ENCODE measurements around the gene TBC1D16. TPM values are rescaled to one million over a fixed set of nuclear protein-coding genes. Genes with fewer than 3 reads are reported as not detected.
A peak's percentile ranks its signal among the peaks of the same experiment; 100 is the strongest.

TBC1D16 gene
- total RNA-seq, 3 donors from 2014 or later: 10.9 to 23.4 (median 22.1) TPM

DNA sequence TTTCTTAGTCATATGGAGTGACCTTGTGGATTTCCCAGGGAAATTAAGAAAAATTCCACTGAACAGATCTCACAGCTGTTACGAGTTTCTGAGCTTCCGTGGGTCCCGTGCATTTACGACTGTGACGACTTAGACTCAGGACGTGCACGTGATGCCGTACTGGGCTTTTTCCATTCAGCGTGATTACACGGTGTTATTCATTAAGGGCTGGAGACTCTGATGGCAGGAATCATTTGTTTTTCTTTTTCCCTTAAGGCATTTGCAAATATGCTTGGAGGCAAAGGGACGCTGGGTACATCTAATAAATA is 57.2 kb downstream of the TBC1D16 start:
- intact Hi-C loops (cut with DNase I, micrococcal nuclease): no loop called here
- ATAC-seq (no peak), DNase-seq (peak in 1 of 3 donors; percentile 7)
- Histone ChIP-seq H3K9me3 (no peaks in the 10 kb centered on the region), H3K4me3 (no peak overlapping the region), H3K4me1 (ENCODE audit: low read depth) (no peaks in the 10 kb centered on the region), H3K36me3 (ENCODE audit: low read depth) (no peaks in the 10 kb centered on the region)
- TF ChIP-seq, protein P1, sequence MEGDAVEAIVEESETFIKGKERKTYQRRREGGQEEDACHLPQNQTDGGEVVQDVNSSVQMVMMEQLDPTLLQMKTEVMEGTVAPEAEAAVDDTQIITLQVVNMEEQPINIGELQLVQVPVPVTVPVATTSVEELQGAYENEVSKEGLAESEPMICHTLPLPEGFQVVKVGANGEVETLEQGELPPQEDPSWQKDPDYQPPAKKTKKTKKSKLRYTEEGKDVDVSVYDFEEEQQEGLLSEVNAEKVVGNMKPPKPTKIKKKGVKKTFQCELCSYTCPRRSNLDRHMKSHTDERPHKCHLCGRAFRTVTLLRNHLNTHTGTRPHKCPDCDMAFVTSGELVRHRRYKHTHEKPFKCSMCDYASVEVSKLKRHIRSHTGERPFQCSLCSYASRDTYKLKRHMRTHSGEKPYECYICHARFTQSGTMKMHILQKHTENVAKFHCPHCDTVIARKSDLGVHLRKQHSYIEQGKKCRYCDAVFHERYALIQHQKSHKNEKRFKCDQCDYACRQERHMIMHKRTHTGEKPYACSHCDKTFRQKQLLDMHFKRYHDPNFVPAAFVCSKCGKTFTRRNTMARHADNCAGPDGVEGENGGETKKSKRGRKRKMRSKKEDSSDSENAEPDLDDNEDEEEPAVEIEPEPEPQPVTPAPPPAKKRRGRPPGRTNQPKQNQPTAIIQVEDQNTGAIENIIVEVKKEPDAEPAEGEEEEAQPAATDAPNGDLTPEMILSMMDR (IDR thresholded peaks at IDR 0.05): no peak

DNA sequence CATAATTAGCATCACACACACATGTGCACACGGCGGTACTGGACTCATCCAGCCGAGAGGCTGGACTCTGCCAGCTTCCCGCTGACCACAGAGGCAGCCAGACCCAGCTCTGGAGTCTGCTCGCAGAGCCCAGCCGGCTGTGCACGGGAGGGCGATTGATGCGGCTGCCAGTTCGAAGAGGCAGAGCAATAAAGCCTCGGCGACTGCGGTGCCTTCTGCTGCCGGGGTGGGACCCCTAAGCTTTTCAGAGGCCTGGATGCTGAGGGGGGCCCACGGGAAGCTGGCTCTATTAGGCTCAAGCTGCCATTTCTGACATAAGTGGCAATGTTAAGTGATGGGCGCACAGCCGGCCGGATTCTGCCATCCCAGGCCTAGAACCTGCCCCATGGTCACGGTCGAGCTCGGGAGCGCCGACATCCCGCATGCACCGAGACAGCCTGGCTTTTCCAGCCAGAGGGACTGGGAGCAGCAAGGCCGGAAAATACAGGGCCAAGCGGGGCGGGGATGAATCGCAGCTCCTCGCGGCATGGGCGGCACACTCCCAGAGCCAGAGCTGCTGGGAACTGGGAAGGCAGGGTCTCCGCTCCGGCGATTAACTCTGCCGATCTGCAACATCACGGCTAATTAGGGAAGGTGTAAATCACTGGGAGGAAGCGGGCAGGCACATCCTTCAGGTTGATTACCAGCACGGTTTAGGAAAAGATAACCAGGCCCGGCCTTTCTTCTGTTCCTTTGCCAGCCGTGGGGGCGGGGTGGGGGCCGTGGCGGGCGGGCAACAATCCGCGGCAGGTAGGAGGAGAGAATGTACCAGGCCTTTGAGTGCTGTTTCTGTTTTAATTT is 57.7 kb downstream of the TBC1D16 start:
- intact Hi-C loops (cut with DNase I, micrococcal nuclease): no loop called here

DNA sequence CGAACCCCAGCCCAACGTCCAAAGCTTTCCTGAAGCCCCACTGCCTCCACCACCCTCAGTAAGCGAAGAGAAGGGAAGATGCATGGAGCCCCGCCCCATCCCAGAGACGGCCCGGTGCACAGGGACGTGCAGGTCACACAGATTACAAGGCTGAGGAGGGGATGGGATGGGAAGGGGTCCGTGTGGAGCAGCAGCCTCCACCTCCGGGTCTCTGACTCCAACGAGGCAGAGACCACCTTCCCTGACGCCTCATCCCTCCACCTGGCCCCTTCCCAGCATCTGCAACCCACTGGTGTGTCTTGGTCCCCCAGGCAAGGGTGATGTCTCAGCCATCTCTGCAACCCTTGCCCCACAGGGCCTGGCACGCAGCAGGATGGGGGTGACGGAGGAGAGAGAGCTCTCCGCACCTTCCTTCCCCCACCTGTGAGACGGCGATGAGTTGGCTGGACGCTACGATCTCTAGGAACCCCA is 58.5 kb downstream of the TBC1D16 start:
- no peaks in the 10 kb centered on the region for H3K36me3 ChIP-seq (ENCODE audit: low read depth)
- DNase-seq (peak in 1 of 3 donors; percentile 33), ATAC-seq (no peak)
- no peak overlapping the region for H3K4me3 ChIP-seq
- intact Hi-C loops (cut with DNase I, micrococcal nuclease): no loop called here
- H3K4me1 ChIP-seq (ENCODE audit: low read depth): no peaks in the 10 kb centered on the region
- no peaks in the 10 kb centered on the region for H3K9me3 ChIP-seq
- TF ChIP-seq, protein P1 (IDR thresholded peaks at IDR 0.05): no peak

More for the DNA sequence above, 57.7 kb downstream of the TBC1D16 start:
- H3K4me1 ChIP-seq (ENCODE audit: low read depth): no peaks in the 10 kb centered on the region
- no peaks in the 10 kb centered on the region for H3K9me3 ChIP-seq
- H3K4me3 ChIP-seq: no peak overlapping the region
- TF ChIP-seq, protein P1 (IDR thresholded peaks at IDR 0.05): no peak
- H3K36me3 ChIP-seq (ENCODE audit: low read depth): no peaks in the 10 kb centered on the region
- DNase-seq (peak in 1 of 3 donors; percentile 34), ATAC-seq (no peak)

DNA sequence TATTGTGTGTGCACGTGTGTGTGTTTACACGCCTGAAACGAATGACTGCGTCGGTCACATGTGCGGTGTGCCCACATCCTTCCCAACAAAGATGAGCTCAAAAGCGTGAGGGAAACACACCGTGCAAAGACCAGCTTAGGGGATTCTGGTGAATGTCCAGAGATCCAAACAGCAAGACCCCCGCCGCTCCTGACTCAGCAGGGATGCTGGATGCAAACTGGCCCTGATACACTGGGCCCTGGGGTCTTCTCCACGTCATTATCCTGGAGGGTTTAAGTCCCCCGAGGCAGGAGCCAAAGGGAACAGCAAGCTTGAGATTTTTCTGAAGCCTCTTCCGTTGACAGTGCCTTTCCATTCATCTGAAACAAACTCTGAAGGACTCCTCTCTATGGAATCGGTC is 59.2 kb downstream of the TBC1D16 start:
- Histone ChIP-seq H3K36me3 (ENCODE audit: low read depth) (no peaks in the 10 kb centered on the region), H3K4me3 (no peak overlapping the region), H3K9me3 (no peaks in the 10 kb centered on the region), H3K4me1 (ENCODE audit: low read depth) (no peaks in the 10 kb centered on the region)
- no peak for ATAC-seq
- peak in 1 of 3 donors; percentile 17 for DNase-seq
- TF ChIP-seq, protein P1 (IDR thresholded peaks at IDR 0.05): no peak
- intact Hi-C loops (cut with DNase I, micrococcal nuclease): no loop called here

DNA sequence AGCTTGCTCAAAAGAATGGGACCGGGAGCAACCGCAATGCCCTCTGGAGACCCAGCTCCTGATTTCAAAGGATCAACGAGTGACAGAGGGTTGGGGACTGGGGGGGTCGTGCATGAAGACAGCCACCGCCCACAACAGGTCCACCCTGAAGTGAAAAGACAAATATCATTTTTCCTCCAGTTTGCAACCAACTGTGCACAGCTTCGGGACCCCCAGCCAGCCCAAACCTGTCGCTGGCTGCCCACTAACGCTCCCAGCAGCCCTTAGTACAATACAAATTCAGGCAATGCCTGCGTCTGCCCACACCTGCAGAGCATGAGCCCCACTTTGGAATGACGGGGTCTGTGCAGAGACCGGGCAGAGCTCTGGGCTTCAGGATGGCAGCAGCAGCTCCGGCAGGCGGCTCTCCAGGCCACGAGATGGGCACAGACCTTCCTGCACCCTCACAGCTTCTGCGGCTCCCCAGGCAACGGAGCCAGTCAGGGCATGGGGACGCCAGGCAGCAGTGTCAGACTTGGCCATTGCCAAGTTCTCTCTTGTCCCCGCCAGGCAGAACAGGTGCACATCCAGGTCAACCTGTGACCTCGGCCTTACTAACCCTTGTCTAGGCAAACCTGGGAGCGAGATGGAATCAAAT is 60.1 kb downstream of the TBC1D16 start:
- ATAC-seq: no peak
- Histone ChIP-seq H3K4me1 (ENCODE audit: low read depth) (no peaks in the 10 kb centered on the region), H3K4me3 (no peak overlapping the region), H3K9me3 (no peaks in the 10 kb centered on the region), H3K36me3 (ENCODE audit: low read depth) (no peaks in the 10 kb centered on the region)
- peak in 1 of 3 donors; percentile 25 for DNase-seq
- TF ChIP-seq, protein P1 (IDR thresholded peaks at IDR 0.05): no peak
- intact Hi-C loops (cut with DNase I, micrococcal nuclease): no loop called here

Data from mucosa of descending colon (tissue), 3 donors.